GM21367 (cell line): ENCODE results near the gene RAB11FIP5.
"Not testable (repeated sequence)": the region's sequence is repeated elsewhere in the genome, so short reads cannot be mapped to it uniquely, and the experiment has no call there.

Experiments
- ATAC-seq: cut with Tn5 transposase; IDR thresholded peaks from one replicate; pipeline ENCODE4 v1.9.1; 2021; ENCODE audit not compliant: unreplicated experiment

Gene RAB11FIP5

GRCh38 chr2:73069855-73070642 is 42.7 kb downstream of the RAB11FIP5 start:
- ATAC-seq = no peak

- no peak for ATAC-seq
Measured at GRCh38 chr2:73069041-73069854, 43.5 kb downstream of the RAB11FIP5 start.

- no peak for ATAC-seq
Measured at GRCh38 chr2:73068147-73068546, 44.6 kb downstream of the RAB11FIP5 start.

GRCh38 chr2:73067043-73067442 is 45.7 kb downstream of the RAB11FIP5 start:
- no peak for ATAC-seq

GRCh38 chr2:73065070-73065469 is 47.7 kb downstream of the RAB11FIP5 start:
- not testable (repeated sequence) for ATAC-seq

GRCh38 chr2:73063909-73064875 is 48.6 kb downstream of the RAB11FIP5 start:
- no peak for ATAC-seq

- ATAC-seq = no peak
Measured at GRCh38 chr2:73063472-73063871, 49.3 kb downstream of the RAB11FIP5 start.

GRCh38 chr2:73059106-73059505 is 53.6 kb downstream of the RAB11FIP5 start:
- no peak for ATAC-seq

- ATAC-seq = no peak
Measured at GRCh38 chr2:73054980-73055379, 57.8 kb downstream of the RAB11FIP5 start.

- no peak for ATAC-seq
Measured at GRCh38 chr2:73053316-73054114, 59.2 kb downstream of the RAB11FIP5 start.

- ATAC-seq = no peak
Measured at GRCh38 chr2:73050121-73050545, 62.6 kb downstream of the RAB11FIP5 start.

GRCh38 chr2:73043929-73044832 is 68.6 kb downstream of the RAB11FIP5 start:
- no peak for ATAC-seq

GRCh38 chr2:73043276-73043675 is 69.5 kb downstream of the RAB11FIP5 start:
- no peak for ATAC-seq

- ATAC-seq = no peak
Measured at GRCh38 chr2:73037947-73038585, 74.7 kb downstream of the RAB11FIP5 start.

- no peak for ATAC-seq
Measured at GRCh38 chr2:73036766-73037165, 76.0 kb downstream of the RAB11FIP5 start.

- no peak for ATAC-seq
Measured at GRCh38 chr2:73035899-73036711, 76.6 kb downstream of the RAB11FIP5 start.

GRCh38 chr2:73034661-73035375 is 77.9 kb downstream of the RAB11FIP5 start:
- no peak for ATAC-seq
